Activated CD4-positive, alpha-beta T cell treated with anti-CD3 and anti-CD28 coated beads, Interleukin-2, amount 50 U/mL, for 1 hour (primary cell): Measurements from ENCODE around the gene ZSCAN10.
A peak's percentile ranks its signal among the peaks of the same experiment; 100 is the strongest.

Experiments used
- DNase-seq: peaks from one replicate; pipeline ENCODE4 v3.0.0-alpha.2; 2020

The ZSCAN10 gene

DNA sequence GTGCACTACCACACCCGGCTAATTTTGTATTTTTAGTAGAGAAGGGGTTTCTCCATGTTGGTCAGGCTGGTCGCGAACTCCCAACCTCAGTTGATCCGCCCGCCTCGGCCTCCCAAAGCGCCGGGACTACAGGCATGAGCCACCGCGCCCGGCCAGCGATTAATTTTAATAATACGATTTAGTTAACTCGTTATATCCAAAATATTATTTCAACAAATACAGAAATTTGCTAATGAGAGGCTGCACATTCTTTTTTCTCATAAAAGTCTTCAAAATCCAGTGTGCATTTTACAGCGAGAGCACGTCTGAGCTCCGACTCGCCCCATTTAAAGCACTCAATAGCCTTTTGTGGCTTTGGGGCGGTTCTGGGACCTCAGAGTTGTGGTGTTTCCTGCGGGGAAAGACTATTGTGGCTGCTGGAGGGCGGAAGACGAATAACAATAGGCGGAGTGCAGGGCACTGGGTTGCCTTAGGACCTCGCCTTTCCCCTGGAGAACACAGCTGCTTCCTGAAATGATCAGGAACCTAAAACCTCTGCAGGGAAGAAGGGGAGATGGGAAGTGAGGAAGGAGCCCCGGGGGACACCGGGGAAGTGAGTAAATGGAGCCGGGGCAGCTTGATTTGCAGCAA, 2.9 kb upstream of the ZSCAN10 start:
- DNase-seq: no peak

DNA sequence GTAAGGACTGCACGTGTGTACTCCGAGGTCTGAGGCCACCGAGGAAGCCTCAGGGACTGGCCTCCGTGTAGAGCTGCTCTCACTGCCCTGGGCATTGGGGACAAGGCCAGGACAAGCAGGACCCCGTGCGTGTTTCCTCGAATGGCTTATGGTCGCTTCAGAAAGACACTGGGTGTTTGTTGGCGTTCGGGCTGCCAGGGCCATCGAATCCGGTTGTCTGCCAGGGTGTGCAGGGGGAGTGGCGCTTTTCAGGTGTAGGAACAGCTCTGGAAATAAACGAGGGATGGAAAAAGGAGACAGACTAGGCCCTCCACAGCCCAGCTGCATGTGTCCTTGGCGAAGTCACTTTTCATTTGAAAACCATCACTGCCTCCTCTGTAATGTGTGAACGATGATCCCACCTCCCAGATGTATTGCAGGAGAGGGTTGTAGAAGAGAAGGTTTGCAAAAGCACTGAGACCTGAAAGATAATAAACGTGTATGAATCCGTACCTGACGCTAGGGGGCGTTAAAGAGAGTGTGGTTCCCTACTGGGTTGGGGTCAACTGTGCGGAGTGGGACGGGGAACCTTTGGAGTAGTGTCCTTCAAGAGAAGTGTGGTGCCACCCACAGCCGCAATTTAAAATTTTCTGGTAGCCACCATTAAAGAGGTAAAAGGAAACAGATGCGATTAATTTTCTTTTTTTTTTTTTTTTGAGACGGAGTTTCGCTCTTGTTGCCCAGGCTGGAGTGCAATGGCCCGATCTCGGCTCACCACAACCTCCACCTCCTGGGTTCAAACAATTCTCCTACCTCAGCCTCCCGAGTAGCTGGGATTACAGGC, 2.1 kb upstream of the ZSCAN10 start:
- peak; percentile 31 for DNase-seq

DNA sequence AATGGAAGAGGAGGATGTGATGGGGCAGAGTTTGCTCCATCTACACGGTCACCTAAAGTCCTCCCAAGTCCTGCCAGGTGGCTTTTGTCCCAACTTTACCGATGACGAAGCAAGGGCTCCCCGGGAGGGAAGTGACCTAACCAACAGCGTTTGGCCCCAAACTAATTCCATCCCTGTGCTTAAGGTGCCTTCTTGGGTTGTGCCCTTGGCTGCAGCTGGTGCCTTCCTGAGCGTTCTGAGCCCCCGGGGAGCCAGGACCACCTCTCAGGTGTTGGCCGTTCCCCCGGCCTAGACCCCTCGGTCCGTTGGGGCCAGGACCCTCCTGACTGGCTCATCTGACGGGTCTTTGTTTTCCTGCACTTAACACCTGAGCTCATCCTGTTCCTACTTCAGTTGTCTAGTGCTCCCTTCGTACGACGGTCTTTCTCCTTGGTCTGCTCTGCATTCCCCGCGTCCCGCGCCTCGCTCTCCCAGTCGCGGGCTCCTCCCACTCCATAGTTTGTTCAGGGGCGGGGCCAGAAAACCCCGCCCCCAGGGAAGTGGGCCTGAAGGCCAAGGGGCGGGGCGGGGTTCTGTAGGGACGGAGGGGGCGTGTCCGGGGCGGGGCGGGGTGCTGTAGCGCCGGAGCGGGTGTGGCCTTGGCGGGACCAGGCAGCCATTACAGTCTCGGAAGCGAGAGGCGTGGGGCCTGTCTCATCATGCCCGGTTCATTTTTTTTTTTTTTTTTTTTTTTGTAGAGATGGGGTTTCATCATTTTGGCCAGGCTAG, 822 bp upstream of the ZSCAN10 start:
- DNase-seq: peak; percentile 88

DNA sequence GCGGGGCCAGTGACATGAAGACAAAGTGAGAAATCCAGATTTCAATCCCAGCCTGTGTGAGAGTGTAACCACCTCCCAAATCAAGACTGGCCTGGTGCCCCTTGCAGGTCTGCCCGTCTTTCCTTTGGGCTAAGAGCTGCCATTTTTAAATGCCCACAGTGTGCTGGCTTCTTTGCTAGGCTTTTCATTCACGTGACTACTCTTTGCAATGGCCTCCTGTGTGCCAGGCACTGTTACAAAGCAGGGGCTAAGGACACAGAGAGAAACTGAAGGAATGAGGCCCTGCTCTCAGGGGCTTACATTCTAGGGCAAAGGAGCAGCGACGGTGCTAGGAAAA, 269 bp upstream of the ZSCAN10 start:
- DNase-seq: no peak

DNA sequence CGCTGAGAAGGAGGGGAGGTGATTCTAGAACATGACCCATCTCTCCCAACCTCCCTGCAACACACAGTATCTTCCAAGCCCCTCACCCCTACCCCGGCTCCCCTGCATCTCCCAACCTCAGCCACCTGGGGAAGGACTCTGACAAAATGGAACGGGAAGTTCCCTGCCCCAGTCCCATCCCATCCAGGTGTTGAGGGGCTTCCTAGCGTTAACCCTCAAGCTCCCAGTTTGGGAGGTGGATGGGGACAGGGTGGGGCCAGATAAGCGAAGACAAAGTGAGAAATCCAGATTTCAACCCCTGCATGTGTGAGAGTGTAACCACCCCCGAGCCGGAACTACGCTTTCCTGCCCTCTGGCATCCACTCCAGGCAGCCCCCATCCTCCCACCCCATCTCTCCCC, 1.8 kb downstream of the ZSCAN10 start:
- no peak for DNase-seq

DNA sequence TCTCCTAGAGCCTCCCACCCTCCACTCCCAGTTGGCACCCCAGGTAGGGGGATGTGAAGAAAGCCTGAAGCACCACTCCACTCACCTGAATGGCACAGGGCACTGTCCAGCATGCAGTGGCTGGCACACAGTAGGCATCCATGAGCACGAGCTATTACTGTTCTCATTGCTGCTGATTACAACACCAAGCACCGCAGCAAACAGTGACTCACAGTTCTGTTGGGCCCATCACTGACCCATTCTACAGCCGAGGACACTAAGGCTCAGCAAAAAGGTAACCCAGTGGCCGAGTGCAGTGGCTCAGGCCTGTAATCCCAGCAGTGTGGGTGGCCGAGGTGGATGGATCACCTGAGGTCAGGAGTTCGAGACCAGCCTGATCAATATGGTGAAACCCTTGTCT, 2.7 kb downstream of the ZSCAN10 start:
- no peak for DNase-seq

DNA sequence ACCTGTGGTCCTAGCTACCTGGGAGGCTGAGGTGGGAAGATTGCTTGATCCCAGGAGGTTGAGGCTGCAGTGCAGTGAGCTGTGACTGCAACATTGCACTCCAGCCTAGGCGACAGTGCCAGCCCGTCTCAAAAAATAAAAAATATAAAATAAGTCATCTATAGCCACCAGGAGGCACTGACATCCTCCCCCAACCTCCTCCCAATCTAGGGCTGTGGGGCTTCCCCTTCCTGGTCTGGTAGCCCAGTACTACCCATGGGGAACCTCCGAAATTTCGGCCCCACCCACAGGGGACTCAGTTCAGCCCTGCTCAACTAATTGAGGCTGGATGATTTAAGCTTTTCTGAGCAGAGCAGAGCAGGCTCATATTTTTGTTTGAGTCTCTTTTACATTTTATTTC, 3.2 kb downstream of the ZSCAN10 start:
- peak; percentile 46 for DNase-seq

DNA sequence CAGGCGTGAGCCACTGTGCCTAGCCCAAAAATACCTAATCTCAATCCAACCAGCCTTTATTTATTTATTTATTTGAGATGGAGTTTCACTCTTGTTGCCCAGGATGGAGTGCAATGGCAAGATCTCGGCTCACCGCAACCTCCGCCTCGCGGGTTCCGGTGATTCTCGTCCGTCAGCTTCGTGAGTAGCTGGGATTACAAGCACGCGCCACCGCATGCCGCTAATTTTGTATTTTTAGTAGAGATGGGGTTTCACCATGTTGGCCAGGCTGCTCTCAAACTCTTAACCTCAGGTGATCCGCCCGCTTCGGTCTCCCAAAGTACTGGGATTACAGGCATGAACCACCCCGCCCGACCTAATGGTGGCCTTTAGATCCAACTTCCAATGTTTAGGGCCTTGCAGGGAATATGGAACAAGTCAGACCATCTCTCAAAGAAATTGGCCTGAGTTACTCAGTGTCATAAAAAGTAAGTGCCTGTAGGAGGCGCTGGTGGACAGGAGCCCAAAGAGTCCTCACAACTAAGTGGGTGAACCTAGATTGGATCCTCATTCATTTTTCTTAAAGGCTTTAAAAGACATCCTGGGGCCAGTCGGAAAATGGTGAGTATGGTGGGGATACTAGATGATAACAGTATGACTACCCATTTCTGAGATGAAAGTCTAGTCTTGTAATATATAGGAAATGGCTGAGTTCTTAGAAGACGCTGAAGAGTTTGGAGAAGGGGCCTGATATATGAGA, 4.6 kb downstream of the ZSCAN10 start:
- peak; percentile 49 for DNase-seq

DNA sequence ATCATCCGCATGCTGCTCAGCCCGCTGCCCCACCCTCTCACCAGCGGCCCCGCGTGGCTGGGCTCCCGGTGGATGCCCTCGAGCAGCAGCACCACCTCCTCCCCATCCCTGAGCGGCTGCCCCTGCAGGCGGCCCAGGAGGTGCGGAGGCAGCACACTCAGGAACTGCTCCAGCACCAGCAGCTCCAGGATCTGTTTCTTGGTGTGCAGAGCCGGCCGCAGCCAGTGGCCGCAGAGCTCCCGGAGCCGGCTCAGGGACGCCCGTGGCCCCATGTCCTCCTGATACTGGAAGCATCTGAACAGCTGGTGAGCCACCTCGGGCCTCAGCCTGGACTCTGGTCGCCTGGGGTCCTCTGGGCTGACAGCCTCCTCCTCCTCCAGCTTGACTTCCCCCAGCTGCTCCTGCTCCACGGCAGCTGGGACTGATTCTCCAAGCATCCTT, 6.6 kb downstream of the ZSCAN10 start:
- DNase-seq: no peak

DNA sequence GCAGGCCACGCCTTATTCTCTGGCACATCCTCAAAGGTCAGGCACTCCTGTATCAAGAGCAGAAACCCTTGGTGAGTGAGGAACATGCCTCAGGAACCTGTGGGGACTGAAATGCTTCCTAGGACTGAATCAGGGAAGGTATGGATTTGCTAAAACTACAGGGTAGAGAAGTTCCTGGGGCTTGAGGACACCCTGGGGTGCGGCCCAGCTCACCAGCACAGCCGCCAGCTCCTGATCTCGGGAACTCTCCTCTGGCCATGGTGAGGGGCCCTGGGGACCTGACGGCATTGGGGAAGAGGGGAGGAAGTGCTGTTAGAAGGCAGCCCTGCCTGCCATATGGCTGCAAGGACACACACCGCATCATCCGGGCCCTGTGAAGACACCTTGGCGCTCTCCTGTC, 7.5 kb downstream of the ZSCAN10 start:
- no peak for DNase-seq

DNA sequence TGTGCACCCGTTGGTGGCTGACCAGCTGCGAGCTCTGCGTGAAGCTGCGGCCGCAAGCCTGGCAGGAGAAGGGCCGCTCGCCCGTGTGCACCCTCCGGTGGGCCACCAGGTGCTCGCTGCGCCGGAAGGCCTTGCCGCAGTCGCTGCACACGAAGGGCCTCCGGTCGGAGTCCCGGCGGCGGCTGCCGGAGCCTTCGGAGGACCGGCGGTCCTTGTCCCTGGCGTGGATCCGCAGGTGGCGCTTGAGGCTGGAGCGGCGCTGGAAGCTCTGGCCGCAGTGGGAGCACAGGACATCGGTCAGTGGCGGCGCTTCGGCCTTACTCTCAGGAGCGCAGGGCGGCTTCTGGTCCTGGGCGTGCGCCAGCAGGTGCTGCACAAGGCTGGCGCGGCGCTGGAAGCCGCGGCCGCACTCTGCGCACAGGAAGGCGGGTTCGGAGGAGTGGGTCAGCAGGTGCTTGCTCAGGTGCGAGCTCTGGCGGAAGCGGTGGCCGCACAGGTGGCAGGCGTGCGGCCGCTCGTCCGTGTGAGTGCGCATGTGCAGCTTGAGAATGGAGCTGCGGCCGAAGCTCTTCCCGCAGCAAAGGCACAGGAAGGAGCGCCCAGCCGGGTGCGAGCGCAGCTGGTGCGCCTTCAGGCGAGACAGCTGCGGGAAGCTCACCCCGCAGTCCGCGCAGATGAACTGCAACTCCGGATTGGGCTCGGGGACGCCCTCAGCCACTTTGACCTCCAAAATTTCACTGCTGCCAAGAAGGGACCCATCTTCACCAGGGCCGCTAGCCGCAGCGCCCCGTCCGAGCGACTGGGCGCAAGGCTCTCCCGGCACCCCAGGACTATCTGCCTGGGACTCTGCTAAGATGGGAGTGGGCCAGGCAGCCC, 9.1 kb downstream of the ZSCAN10 start:
- no peak for DNase-seq

DNA sequence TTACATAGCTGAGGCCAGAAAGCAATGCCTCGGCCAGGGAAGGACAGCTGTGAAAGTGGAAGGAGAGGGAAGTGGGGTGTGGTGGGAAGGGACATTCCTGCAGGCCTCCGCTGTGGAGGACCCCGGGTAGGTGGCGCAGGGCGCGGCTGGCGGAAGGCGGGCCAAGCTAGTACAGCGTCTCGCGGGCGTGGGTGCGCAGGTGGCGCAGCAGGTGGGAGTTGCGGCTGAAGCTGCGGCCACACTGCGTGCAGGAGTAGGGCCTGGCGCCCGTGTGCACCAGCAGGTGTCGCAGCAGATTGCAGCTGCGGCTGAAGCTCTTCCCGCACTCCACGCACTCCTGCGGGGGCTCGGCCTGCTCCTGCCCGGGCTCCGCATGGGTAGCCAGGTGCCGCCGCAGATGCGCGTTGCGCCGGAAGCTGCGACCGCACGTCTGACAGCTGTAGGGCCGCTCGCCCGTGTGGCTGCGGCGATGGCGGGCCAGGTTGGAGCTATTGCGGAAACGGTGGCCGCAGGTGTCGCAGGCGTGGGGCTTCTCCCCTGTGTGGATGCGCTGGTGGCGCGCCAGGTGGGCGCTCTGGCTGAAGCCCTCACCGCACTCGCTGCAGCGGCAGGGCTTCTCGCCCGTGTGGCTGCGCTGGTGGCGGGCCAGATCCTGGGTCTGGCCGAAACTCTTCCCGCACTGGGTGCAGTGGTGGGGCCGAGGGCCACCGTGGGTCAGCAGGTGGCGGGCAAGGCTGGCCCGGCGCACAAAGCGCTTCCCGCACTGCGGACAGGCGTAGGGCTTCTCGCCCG, 10.0 kb downstream of the ZSCAN10 start:
- DNase-seq: no peak

DNA sequence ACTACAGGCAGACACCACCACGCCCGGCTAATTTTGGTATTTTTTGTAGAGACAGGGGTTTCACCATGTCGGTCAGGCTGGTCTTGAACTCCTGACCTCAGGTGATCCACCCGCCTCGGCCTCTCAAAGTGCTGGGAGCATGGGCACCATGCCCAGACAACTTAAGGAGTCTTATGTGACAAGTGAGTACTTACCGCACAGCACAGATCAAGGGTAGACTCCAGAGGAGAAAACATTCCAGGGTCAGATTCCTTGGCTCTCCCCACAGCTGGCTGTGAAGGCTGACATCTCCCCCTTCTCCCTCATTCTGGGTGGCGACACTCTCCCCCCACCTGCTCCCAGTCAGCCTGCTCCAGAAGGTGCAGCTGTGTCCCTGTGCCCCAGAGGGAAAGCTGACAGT, 10.6 kb downstream of the ZSCAN10 start:
- DNase-seq: no peak

DNA sequence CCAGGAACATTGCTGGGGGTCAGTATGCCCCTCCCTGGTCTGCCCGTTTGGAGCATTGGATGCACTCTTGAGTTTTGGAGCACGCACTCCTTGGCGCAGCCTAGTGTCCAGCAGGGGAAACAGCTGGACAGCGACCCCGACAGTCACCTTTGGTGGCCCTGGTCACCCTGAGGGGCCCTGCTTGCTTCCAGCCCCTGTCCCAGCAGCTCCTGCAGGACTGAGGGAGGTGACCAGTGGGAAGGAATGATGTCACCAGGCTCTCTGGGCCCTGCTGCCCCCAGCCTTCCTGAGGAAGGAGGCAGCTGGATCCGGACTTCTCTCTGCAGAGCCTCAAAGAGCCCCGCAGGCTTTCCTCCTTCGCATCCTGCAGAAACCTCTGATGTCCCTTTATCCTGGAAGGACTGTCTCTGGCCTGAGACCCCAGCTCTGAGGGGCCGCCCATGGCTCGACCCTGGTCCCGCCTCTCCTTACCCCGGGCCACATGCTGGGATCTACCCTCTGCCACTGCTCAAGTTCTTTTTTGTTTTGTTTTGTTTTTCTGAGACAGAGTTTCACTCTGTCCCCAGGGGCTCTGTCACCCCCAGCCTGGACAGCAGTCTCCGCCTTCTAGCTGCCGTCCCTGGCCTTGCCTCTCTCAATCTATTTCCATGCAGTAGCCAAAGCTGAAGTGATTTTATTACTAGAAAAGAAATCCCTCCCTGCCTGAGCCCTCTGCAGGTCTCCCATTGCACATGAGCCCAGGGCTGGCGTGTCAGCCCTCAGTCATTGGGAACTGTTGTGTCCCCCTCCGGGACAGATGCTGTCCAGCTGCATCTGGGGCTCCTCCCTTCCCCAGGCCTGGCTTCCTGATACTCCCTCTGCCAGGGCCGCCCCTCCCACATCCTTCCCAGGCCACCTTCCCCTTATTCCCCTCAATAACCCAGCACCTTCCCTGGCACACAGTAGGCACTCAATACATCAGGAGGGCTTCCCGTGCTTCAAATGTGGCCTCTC, 11.6 kb downstream of the ZSCAN10 start:
- no peak for DNase-seq

DNA sequence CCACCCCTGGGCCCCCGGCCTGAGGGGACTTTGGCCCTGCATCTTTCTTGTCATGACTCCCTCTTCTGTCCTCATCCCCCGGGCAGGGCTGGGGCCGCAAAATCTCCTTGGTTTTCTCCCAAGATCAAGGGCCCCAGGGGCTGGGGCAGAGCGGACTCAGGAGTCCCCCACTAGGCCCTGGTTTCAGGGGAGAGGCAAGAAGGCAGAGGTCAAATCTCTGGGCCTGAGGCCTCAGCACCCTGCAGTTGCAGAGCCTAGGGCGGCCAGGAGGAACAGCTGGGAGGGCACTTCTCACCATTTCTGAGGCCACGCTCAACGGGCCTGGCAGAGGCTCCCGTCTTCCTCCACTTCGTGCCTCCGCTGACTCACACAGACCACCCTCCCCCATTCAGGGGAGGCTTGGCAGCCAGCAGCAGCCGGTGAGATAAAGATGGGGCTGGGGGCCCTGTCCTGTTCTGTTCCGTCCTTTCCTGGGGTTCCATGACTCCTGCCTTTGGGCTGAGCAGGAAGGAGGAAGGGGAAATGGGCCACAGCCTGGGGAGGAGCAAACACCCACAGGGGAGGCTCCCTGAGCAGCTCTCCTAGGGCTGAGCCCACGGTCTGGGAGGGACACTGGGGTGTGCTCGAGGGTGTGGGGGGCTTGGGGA, 12.4 kb downstream of the ZSCAN10 start:
- no peak for DNase-seq

DNA sequence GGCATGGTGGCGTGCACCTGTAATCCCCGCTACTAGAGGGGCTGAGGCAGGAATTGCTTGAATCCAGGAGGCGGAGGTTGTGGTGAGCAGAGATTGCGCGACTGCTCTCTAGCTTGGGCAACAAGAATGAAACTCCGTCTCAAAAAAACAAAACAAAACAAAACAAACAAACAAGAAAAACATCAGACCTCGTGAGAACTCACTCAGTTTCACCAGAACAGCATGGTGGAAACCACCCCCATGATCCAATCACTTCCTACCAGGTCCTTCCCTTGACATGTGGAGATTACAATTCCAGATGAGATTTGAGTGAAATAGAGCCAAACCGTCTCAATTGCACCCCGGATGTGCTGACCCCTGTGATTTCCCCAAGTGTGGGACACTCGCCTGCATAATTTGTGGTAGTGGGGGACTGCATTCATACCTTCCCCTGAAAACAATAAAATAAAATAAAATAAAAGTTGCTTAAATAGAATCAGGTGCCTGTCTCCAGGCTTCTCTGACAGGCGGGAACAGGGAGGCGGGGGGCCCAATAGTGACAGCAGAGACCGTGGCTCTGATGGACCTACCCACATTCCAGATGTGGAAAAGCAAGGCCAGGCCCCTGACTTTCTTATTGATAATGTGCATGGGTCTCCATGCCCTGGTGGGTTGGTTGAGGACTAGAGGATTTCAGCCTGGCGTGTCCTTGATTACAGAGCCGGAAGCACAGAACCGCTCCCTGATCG, 13.1 kb downstream of the ZSCAN10 start:
- DNase-seq: no peak

DNA sequence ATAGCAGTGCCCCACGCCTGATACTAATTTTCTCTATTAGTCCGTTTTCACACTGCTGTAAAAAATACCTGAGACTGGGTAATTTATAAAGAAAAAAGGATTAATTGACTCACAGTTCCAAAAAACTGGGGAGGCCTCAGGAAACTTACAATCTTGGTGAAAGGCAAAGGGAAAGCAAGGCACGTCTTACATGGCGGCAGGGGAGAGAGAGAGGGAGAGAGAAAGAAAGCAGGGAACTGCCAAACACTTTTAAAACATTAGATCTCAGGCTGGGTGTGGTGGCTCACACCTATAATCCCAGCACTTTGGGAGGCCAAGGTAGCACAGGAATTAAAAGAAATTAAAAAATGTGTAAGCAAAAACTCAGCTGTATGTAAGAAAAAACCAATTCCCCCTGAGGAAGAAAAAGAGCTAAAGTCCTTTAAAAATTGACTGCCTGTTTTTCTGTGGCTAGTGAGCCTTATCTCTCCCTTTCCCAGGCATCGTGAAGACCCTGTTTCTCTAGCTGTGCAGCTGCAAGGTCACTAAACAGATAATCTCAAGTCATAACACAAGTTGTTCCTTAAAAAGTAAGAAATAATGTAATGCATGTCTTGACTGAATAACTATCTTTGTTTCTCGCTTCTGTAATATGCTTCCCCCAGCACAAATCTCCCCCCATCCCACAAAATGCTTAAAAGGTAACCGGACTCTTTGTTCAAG, 14.0 kb downstream of the ZSCAN10 start:
- DNase-seq: no peak

DNA sequence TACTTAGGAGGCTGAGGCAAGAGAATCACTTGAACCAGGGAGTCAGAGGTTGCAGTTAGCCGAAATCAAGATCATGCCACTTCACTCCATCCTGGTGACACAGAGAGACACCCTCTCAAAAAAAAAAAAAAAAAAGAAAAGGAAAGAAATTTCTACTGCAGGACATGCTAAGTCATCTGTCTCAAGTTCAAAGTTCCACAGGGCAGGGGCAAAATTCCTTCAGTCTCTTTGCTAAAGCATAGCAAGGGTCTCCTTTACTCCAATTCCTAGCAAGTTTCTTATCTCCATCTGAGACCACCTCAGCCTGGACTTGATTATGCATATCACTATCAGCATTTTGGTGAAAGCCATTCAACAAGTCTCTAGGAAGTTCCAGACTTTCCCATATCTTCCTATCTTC, 14.6 kb downstream of the ZSCAN10 start:
- no peak for DNase-seq
